T-helper 9 cell (primary cell): ENCODE results near the gene ACP7.
"Not testable (repeated sequence)": the region's sequence is repeated elsewhere in the genome, so short reads cannot be mapped to it uniquely, and the experiment has no call there.

Source experiments
- DNase-seq: peaks from one replicate; pipeline ENCODE4 v3.0.0-alpha.2; 2020

Gene ACP7

GRCh38 chr19:39110263-39110967, 26.2 kb downstream of the ACP7 start:
- peak; percentile 58 for DNase-seq

- DNase-seq: no peak
These were observed 27.5 kb downstream of the ACP7 start for GRCh38 chr19:39111593-39112199.

GRCh38 chr19:39112338-39112890, 28.2 kb downstream of the ACP7 start:
- no peak for DNase-seq

GRCh38 chr19:39113199-39113598, 29.0 kb downstream of the ACP7 start:
- DNase-seq: no peak

GRCh38 chr19:39115105-39115847, 31.1 kb downstream of the ACP7 start:
- no peak for DNase-seq

GRCh38 chr19:39117023-39117422, 32.9 kb downstream of the ACP7 start:
- not testable (repeated sequence) for DNase-seq

- no peak for DNase-seq
These were observed 35.7 kb downstream of the ACP7 start for GRCh38 chr19:39119830-39120229.

GRCh38 chr19:39122934-39123731, 39.0 kb downstream of the ACP7 start:
- DNase-seq: no peak

GRCh38 chr19:39124136-39124764, 40.1 kb downstream of the ACP7 start:
- DNase-seq: no peak

GRCh38 chr19:39125199-39125553, 41.0 kb downstream of the ACP7 start:
- no peak for DNase-seq

- peak; percentile 94 for DNase-seq
These were observed 41.6 kb downstream of the ACP7 start, which contains the start of gene PAK4 for GRCh38 chr19:39125554-39126311. TSS of gene PAK4 (plus strand) at chr19:39125786. CDS start at chr19:39169554, 43,768 bp downstream.

- DNase-seq: no peak
These were observed 42.4 kb downstream of the ACP7 start for GRCh38 chr19:39126312-39127187.

- no peak for DNase-seq
These were observed 43.8 kb downstream of the ACP7 start for GRCh38 chr19:39127812-39128515.

GRCh38 chr19:39128516-39129079, 44.4 kb downstream of the ACP7 start:
- DNase-seq: no peak

- no peak for DNase-seq
These were observed 44.9 kb downstream of the ACP7 start for GRCh38 chr19:39129116-39129515.

GRCh38 chr19:39130337-39131254, 46.4 kb downstream of the ACP7 start:
- no peak for DNase-seq

- no peak for DNase-seq
These were observed 47.1 kb downstream of the ACP7 start for GRCh38 chr19:39131255-39131755.
